HG02852 (cell line): ENCODE data around the gene SMTNL1.

ENCODE experiments used
- ATAC-seq: cut with Tn5 transposase; IDR thresholded peaks from one replicate; pipeline ENCODE4 v1.9.1; 2021; ENCODE audit warnings: mild to moderate bottlenecking, moderate library complexity; ENCODE audit not compliant: unreplicated experiment

SMTNL1 gene, protein sequence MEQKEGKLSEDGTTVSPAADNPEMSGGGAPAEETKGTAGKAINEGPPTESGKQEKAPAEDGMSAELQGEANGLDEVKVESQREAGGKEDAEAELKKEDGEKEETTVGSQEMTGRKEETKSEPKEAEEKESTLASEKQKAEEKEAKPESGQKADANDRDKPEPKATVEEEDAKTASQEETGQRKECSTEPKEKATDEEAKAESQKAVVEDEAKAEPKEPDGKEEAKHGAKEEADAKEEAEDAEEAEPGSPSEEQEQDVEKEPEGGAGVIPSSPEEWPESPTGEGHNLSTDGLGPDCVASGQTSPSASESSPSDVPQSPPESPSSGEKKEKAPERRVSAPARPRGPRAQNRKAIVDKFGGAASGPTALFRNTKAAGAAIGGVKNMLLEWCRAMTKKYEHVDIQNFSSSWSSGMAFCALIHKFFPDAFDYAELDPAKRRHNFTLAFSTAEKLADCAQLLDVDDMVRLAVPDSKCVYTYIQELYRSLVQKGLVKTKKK

DNA sequence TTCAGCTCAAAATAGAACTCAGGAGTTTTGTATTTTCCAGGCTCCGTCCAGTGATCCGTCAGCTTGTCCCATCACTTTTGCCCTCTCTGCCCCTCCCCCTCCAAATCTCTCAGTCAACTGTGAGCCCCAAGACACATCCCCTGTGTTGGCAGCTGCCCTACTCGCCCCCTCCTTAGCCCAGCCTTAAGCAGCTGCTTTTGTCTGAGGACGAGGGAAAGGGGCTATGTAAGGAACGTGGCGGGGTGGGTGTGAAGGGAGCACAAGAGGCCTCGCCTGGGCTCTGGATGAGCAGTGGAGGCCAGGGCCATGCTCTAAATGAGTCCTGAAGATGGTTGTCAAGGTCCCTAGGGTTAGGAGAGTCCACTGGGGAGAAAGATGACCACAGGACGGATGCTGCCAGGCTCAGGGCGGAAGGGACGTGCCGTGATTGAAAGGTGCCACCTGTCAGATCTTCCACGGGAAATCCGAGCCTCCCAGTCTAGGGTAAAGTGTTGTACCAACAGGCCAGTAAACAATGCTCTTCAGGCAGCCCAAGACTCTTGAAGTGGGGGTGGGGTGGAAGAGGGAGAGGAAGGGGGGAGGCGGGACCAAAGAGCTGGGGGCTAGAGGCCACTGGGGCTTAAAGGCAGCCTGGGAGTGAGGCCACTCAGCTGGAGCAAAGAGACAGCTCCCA, at the start of gene SMTNL1:
Gene SMTNL1 (plus strand): TSS at position 649 of the 673 bp plus-strand sequence. CDS start 5,048 bp downstream, outside the sequence.
- ATAC-seq: no peak

DNA sequence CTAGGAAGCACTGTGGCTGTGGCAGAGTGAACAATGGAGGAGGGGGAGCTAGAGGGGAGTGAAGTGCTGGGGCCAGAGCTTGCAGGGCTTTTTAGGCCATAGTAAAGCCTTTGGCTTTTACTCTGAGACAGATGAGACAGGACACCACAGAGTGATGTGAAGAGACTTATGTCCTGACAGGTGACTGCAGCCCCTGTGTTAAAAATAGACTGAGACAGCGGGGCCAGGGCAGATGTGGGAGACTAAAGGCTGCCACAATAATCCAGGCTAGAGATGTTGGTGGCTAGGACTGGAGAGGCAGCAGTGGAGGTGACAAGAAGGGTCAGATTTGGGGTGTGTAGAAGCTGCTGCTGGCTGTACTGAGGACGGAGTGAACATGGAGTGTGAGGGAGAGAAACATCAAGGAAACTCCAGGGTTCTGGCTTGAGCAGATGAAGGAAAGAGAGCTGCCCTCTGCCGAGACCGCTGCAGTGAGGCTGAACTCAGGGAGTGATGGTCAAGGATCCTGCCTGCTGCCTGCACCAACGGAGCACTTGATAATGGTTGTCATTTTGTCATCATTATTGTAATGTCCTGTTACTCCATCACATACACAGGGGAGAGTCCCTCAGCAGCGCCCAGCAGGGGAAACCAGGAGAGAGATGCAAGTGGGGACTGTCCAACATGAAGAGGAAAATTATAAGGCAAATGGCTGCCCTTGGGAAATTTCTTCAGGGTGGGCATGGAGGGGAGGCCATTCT, 49.3 kb upstream of the SMTNL1 start:
- no peak for ATAC-seq

DNA sequence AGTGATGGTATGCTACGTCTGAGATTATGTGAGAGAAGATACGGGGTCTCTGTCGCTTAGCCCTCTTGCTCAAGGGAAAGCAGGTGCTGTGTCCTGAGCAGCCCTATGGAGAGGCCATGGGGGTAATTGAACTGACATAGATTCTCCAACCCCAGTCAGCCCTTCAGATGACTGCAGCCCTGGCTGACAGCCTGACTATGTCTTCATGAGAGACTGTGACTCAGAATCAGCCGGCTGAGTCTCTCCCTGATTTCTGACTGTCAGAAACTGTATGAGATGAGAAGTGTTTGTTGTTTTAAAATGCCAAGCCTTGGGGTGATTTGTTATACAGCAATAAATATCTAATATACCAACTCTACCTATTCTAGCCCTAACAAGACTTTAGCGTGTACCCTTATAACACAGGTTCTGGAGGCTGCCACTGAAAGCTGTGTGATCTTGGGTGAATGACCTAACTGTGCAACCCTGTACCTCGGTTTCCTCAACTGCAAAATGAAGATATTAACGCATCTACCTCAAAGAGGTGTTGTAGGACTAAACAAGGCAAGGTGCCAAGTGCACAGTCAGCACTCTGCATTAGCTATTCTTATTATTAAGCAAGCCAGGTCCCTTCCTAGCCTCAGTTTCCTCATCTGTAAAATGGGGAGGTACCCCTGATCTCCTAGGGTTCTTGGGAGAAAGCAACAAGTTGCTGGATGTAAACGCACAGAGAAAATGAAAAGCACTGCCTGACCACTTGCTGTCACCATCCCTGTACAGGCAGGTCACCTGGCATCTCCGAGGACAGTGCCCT, 46.7 kb upstream of the SMTNL1 start:
- no peak for ATAC-seq

DNA sequence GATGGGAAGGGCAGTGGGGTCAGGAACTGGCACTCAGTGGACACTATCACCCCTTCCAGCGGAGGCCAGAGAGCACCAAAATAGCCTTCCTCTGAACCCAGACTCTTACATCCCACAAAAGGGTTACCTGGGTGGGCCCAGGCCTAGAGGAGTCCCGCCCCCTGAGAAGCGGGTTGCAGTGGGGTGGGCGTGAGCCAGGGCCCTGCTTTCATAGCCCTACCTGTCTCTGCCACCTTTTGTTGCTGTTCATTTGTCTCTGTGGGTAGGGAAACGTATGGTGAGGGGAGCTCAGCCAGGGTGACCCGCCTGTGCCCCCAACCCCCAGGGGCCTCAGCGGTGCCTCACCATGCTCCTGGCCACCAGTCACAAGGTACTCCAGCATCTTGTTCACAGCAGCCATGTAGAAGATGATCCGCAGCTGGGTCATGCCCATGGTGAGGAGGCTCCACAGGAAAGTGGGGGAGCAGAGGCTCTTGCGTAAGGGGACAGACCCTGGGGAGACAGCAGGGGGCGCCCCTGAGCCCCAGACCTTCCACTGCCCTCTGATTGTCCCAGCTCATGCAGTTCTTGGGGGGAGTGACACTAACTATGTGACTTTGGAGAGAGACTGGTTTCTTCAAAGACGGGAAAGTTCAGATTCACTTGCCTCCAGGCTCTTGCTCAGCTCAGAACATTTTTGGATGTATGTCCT, 45.9 kb upstream of the SMTNL1 start:
- no peak for ATAC-seq

DNA sequence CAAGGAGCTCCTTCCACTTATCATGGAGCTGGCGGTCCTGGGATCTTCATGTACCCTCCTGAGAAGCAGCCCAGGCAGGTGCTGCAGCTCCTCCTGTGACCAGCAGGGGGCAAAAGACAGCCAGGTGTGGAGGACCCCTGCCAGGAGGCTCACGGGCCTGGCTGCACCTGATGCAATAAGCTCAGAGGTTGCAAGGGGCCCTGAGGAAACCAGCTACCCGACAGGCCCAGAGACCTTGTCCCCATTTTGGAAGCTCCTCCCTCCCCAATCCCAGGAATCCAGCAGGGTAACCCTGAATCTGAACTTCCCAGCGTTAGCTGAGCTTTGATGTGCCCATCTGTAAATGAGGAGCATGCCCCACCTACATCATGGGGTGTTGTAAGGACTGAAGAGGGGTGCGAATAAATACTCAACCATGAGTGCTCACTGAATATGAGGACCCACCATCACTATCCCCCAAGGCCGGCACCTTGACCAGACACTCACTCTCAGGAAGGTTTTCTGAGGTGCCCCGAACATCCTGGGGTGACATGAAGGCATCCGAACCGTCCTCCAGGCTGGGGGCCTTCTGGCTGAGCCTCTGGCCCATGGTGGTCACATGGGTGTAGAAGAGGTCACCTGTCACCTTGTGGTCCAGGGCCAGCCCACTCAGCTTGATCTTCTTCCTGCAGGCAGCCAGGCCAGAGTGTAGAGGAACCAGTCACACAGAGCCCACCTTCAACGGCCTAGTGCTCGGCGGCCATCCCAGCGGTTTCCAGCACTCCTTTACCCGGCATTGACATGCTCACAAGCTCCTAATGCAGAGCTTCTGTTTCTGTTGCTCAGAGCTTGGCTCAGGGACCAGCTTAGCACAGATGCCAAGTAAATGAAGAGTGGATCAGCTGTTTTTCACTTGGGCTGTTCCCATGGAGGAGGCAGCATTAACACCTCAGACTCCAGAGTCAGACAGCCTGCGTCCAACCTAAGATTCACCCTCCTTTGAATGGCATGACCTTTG, 43.6 kb upstream of the SMTNL1 start:
- ATAC-seq: peak; percentile 83

DNA sequence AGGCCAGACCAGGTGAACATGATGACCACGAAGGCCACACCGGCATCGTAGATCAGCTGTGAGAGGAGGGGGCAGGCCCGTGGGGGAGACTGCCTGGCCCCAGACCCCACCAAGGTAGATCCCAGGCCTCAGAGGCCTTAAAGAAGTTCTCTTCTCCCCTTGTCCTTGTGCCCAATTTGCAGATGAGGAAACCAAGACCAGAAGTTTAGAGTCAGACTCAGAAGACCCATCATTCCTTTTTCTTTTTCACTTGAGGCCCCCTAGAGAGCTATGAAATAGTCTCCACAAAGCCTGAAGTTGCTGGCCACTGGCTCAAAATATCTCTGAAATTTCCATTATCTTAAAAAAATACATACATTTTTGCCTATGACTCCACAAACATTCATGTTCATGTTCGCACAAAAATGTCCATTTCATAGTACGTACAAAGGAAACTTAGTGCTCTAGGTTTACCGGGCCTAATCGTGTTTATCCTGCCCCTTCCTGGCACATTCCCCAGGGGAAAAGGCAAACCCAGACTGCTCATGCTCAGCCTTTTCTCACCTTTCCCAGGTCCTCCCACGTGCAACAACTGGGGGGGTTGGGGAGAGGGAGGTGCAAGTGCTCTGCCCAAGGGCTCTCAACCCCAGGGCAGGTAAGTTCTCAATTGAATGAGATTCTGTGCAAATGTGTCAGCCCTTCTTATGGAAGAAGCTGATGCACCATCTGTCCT, 41.1 kb upstream of the SMTNL1 start:
- no peak for ATAC-seq

DNA sequence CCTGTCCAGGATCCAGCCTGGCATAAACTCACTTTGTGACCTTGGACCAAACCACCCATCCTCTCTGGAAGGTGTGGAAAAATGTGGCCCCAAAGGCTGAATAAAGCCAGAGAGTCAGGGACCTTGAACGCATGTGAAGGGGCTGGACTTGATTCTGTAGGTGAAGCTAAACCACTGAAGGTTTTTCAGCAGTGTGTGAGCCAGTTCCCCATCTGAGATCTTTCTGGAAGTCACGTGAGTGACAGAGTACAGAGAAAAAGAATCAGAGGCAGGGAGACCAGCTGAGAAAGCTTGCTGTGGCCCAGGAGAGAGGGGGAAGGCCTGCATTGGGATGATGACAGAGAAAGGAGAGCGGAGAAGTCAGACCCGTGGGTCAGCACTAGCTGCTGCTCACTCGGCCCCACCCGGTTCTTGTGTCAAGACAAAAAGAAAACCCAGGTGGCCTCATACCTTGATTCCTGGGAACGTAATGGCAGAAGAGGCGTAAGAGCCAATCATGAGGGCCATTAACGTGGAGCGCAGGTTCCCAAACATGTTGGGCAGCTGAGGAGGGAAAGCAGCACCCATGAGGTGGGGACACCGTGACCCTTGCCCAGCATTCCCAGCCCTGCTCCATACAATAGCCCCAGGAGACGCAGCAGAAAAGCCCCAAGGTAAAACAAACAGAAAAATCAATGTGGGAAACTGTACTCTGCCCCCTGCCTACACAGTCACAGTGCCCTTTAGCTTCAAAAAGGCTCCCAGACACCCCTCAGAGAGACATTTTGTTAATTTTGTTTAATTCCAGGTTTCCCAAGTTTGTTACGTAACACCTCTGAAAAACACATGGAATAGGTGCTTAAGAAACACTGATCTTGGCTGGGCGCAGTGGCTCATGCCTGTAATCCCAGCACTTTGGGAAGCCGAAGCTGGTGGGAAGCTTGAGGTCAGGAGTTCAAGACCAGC, 39.8 kb upstream of the SMTNL1 start:
- no peak for ATAC-seq

DNA sequence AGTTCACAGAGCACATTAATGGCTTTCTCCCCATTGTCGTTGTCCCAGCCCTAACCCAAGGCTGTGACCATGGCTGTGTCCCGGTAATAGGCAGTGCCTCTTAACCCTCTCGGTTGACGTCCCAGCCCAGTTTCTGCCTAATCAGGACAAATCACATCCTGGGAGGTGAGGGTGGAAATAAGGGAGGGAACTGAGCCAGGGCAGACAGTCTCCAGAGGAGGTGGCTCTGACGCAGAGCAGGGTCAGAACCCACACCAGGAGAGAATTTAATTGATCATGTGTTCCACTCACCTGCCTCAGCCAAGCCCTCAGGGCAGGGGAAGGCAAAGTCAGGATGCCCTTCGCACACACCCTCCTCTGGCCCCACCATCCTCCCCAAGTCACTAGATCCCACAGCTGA, 38.9 kb upstream of the SMTNL1 start:
- ATAC-seq: no peak

DNA sequence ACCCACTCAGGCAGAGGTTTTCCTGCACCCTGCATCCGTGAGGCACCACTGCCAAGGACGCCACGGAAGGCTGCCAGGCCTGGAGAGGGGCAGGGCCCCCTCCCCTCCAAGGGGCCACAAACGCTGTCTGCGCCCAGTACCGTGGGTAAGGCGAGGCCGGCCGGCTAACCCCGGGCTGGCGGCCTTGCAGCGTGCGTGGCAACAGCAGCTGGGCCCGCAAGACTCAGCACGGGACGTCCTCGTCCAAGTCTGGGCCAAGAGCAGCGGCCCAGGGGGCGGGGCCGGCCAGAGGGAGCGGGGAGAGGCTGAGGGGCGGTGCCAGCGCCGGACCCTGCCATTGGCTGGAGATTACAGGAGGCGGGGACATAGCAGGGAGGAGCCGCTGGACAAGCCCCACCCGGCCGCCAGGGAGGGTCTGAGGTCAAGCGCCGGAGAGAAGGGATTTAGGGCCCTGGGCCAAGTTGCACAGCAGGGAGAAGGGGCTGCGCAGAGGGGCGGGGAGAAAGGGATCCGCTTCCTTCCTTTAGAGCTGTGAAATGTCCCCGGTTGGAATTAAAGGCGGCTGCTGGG, 37.9 kb upstream of the SMTNL1 start:
- ATAC-seq: peak; percentile 99

DNA sequence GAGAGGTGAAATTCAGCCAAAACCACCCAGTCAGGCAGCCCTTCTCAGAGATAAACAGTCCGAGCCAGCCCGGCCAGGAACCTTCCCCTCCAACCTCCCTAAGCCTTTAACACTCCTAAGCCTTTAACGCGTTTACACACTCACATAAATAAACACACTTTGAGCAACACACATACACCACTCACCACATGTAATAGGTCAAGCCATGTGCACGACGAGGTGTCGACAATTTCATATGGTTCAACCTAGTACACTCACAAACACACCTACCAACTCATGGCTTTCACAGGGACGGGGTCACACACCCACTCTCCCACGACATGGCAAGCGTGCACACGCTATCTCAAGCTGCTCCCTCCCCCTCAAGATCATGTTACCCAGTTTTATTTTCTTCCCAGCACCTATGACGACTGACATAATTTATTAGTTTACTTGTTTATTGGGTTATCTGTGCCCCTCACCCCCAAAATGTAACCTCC, 37.4 kb upstream of the SMTNL1 start:
- ATAC-seq: peak; percentile 3

DNA sequence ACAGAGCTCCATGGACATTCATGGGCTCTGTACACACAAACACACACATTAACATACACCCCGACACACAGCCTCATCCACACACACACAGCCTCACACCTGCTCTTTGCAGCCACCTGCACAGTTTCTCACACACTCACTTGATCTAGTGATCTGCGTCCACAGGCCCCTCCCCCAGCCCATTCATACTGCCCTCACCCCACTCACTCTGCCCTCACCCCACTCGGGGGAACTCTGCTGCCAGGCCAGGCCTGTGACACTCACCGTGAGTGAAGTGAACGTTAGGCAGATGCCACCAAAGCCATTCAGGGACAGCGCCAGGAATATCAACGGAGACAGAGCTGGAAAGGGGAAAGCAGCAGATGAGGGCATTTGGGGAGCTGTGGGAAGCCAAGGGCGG, 36.9 kb upstream of the SMTNL1 start:
- no peak for ATAC-seq

DNA sequence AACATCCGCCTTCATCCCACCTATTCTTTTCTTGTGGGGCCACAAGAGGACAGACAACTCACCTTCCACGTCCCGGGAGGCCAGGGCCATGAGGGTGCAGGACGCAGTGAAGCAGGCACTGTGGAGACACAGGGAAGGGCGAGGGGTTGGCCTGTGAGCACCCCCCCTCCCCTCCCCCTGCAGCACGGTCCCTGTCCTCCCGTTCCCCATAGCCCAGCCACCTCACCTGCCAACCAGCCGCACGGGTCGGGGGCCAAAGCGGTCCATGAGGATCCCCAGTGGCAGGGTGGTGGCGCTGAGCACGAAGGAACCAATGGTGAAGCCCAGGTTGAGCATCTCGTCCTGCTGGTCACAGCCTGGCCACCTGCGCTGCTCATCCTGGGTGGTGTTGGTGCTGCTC, 36.5 kb upstream of the SMTNL1 start:
- ATAC-seq: no peak

DNA sequence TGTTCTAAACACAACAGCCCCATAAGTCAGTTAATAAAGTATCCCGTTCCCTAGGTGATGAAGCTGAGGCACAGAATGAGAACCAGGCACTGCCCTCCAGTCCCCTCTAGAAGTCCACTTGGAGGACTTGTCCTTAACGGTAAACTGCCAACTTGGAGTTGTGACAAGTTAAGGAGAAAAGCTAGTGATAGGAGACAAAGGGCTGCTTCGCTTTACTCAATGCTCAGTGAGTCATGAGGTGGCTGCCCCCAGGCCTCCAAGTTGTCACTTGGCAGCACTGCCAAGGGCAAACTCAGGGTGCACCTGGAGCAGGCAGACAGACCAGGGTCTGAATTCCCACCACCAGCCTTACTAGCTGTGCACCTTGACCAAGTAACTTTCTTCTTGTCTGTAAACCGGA, 35.4 kb upstream of the SMTNL1 start:
- no peak for ATAC-seq

DNA sequence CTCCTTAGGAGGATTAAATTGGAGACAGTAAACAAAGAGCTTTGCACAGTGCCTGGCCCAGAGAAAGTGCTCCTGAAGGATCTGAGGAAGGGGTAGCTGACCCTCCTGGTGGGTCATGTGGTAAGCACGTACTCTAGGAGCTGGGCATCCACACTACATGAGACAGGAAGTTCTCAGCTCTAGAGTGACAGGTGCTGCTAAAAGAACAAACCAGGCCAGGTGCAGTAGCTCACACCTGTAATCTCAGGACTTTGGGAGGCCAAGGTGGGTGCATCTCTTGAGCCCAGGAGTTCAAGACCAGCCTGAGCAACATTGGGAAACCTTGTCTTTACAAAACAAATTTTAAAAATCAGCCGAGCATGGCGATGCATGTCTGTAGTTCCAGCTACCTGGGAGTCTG, 35.0 kb upstream of the SMTNL1 start:
- no peak for ATAC-seq

DNA sequence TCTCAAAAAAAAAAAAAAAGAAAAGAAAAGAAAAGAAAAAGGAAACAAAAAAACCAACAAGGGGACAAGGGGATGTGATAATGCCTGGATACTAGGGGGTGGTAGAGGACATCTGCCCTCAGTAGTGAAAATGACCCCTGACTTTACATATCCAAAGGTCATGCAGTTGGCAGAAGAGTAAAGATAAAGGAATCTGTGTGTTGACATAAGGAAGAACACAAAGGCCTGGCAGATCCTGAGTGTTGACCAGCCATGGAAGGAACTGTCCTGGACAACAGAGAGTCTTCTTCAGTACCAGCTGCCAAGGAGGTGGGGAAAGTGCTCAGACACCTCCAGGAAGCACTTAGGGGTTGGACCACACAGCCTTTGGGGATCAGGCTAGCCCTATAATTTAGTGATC, 34.5 kb upstream of the SMTNL1 start:
- ATAC-seq: no peak

DNA sequence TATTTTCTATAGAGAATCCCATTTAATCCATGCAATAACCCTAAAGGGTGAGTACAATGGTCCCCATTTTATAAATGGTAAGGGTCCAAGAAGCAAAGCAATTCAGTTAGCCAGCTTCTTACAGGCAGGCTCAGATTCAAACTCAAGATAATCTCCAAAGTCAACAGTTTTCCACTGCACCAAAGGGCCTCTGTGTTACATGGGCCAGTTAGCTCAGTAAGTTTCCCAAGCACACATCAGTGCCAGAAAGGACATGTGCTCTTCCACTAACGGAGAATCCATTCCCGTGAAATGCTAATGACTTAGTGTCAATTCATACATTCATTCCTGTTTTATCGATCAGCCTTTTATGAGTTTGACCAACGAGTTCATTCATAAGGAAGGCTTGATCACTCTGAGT, 32.9 kb upstream of the SMTNL1 start:
- ATAC-seq: no peak

DNA sequence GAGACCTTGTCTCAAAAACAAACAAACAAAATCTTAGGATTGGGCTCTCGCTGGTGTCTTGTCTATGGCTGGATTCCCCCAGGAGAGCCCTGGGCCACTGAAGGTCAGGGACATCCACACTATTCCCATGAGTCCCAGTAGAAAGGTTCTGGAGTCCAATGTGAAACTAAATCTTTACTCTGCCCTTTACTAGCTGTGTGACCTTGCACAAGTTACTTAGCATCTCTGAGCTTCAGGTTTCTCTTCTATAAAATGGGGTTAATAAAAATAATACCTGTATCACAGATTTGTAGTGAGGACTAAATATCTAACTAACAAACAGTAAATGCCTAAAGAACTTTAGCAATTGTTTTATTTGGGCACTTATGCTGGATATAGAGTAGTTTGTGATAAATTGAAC, 30.9 kb upstream of the SMTNL1 start:
- ATAC-seq: no peak
